GM18498 (cell line): ENCODE data around the gene TMEM120A.

ENCODE experiments used
- ATAC-seq: cut with Tn5 transposase; IDR thresholded peaks from one replicate; pipeline ENCODE4 v1.9.1; 2021; ENCODE audit warnings: mild to moderate bottlenecking, moderate library complexity; ENCODE audit not compliant: unreplicated experiment

Gene TMEM120A

DNA sequence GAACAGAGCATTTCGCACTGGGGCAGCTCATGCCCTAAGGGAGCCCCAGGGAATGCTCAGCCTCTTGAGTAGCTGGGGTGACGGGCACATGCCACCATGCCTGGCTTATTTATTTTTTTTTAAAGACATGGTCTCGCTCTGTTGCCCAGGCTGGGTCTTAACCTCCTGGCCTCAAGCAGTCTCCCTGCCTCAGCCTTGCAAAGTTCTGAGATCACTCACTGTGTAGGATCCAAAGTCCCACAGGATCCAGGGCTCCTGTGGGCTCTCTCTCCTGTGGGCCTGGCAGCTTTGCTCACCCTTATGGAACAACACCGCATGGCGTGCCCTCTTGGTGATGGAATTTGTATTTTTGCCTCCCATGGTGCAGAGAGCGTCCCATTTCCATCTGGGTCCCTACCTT, 34.0 kb downstream of the TMEM120A start:
- no peak for ATAC-seq

DNA sequence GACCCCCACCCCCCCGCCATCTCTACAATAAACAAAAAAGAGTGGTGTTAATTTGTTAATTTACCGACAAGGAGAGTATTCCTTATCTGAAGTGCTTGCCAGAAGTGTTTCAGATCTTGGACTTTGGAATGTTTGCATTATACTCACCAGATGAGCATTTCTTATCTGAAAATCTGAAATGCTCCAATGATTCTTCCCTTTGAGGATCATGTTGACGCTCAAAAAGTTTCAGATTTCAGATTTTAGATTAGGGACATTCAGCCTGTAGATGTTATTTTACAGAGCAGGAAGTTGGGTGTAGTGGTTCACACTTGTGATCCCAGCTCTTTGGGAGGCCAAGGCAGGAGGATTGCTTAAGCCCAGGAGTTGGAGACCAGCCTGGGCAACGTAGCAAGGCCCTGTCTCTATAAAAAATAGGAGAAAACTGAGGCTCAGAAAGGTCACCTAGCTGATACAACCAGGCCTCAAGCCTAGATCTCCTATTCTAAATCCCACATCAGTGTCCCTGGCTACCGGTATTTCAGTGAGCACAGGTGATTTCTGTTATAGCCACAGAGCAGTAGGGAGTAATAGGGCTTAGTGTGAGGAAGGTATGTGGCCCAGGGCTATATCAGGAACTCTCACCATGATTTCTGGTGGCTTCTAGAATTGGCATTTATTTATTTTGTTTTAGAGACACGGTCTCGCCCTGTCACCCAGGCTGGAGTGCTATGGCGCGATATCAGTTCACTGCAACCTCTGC, 35.4 kb downstream of the TMEM120A start:
- ATAC-seq = no peak

DNA sequence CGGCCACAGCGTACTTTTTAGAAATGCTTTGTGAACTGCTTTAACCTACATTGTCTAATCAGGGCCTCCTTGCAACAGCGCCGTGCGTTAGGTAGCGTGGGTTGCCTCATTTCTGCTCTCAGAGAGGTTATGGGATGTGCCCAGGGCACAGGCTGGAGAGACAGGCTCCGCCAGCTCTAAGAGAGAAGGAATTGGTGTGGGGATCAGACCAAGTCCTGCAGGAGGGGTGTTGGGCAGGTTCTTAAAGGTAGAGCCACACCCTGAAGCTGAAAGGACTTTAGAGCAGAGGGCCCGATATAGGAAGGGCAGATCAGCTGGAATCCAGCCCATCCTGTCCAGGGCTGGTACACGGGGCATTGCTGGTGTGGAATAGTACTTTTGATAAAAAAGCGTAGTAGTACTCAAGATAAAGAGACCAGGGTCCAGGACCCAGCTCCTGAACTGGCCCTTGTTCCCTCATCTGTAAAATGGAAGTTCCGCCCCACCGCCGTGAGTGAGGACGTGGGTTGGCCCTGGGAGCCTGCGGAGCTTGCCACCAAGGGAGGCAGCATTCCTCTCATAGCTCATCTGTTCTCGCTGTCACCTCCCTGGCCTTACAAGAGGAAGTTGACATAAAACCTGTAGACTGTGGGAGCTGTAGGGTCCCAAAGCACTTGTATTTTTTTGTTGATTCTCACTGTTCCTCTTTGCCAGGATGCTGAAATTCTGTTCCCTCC, 37.2 kb downstream of the TMEM120A start:
- ATAC-seq = no peak

DNA sequence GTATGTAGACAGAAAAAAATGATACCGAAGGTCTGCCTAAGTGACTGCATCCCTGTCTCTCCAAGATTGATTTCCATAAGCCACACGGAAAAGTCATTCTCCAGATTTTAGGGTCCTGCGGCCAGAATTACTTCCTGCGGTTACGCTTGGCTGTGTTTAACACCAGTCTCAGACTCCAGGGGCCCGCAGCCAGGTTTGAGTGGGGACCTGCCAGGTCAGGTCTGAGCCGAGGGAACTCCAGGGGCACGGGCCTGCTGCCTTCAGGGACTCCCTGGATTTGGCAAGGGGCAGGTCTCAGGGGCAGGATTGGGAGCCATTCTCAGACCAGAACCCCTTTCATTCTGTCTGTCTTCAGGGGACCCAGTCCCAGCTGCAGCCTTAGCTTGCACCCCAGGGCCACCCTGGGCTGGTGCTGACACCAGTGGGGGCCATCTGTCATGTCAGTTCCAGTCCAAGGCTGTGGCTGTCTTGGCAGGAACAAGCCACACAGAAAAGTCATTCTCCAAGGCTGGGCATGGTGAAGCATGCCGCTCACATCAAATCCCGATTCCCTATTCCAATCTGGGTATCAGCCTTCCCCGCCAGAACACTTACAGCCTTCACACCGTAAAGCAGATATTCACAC, 39.0 kb downstream of the TMEM120A start:
- ATAC-seq = no peak

DNA sequence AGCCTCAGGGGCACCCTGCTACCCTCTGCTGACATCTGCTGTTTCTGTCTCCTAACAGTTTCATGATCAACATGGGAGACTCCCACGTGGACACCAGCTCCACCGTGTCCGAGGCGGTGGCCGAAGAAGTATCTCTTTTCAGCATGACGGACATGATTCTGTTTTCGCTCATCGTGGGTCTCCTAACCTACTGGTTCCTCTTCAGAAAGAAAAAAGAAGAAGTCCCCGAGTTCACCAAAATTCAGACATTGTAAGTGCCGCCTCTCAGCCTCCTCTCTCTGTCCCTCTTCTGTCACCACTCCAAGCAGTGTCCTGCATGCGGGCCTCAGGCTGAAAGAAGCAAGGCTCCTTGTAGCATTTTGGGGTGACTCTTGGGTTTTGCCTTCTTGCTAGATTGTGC, 40.5 kb downstream of the TMEM120A start:
- no peak for ATAC-seq

DNA sequence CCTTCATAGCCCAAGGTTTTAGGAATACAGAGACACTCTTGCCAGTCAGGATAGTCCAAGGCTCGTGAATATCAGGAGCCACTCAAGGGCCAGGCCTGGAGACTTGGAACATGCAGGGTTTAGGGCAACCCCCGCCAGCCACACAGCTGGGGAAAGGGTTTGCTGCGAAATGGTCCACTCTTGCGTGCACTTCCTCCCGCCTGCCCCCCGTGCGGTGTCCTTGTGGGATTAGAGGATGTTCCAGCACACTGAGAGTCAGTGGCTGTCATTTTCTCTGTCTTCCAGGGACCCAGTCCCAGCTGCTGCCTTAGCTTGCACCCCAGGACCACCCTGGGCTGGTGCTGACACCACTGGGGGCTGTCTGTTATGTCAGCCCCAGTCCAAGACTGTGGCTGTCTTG, 41.0 kb downstream of the TMEM120A start:
- ATAC-seq = no peak

DNA sequence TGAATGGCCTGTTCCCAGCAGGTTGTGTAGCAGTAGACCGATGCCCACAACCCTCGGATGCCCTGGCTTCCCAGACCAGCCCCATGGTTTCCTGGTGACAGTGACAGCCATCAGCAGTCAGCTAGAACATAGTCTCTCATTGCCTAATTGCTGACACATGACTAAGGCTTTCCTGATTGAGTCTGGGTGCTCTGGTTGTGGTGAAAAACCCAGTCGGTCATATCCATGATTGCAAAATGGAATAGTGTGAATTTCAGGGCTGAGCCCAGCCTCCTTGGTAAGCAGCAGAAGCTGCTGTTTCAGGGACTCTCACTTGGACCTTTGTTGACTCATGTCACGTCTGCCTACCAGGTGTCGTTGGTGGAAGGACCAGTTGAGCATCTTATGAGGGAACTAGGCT, 42.9 kb downstream of the TMEM120A start:
- no peak for ATAC-seq

DNA sequence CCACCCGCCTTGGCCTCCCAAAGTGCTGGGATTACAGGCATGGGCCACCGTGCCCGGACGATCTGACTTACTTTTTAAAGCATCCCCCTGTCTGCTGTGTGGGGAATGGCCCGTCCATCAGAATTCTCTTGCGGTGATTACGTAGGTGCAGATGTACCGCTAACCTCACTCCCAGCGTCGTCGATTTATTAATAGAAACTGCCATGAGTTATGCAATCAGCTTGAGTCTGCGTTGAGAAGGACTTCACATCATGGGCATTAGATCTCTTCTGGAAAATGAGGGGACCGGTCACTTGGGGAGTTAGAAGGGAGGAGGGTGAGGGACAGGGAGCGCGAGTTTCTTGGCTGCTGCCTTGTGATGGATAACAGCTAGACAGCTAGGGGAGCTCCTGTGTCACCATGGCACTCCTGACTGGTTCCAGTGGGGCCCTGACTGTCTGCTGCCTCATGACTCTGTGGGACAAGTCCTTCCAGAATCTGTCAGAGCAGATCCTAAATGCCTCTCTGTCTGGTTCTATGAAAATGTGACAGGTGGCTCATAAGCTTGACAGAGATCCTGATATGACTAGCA, 44.2 kb downstream of the TMEM120A start:
- no peak for ATAC-seq

DNA sequence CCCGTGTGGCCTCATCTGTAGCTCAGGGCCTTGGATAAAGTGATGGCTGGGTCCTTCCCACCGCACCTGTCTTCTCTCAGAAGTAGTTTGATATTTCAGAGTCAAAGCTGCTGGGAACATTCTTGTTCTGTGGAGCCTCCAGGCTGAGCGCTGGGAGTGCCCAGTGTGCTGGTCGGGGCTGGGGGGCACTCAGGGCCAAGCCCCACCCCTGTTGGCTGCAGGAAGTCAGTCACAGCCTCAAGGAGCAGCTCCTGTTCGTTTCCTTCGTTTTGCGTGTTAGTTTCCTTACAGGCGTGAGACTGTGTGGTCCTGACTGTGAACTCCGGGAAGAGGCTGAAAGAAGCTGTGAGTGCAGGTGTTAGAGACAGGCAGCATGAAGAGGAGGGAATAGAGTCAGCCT, 46.2 kb downstream of the TMEM120A start:
- ATAC-seq = no peak

DNA sequence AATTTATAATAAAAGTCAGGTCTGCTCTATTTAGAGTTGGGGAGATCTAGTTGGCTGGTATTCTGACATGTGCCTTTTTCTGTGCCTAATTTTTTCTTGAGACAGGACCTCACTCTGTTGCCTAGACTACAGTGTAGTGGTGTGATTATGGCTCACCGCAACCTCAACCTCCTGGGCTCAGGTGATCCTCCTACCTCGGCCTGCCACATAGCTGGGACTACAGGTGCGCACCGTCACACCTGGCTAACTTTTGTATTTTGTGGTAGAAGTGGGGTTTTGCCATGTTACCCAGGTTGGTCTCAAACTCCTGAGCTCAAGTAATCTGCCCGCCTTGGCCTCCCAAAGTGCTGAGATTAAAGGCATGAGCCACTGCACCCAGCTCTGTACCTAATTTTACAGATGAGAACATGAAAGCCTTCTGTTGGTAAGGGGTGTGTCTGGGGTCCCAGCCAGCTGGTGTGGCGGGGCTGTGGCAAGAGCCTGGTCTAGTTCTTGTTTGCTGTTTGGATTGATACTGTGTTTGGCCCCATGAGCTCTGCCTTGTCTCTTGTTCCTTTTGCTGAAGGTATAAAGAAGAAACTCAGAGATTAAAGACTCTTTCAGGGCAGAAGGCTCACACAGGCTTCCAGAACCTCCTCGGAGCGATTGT, 48.1 kb downstream of the TMEM120A start:
- no peak for ATAC-seq

DNA sequence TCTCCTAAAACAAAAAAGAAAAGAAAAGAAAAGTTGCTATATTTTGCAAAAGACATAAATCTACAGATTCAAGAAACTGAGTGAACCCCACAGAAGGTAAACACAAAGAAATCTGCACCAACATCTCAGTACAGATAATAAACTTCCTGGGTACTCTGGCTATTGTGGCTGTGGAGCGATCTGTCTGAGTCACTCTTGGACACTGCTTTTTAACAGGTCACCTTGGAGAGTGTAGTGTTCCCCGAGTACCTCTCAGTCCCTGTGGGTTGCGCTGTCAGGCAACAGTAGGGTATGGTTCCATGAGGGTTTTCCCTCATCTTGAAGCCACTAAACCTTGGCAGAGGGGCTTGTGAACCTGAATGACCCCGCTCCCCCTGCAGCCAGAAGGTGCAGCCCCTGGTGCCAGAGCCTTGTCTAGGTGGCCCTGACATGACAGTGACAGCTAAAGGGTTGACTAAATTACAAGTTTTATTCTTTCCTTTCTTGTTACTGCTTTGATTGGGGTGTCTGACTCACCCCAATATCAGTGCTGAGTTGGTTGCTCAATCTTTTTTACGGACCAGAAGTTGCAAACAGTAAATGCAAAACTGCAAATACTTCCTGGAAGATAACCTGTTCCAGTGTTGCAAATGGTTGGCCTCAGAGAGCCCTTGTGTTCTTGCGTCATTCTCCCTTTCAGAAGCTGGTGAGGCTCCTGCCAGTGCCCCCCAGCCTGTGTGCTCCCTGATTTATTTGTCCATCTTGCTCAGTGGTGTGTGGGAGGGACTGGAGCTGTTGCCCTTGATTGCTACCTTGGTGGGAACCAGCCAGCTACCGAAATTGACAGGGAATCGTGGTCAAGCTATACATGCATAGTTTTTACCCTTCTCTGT, 48.9 kb downstream of the TMEM120A start:
- no peak for ATAC-seq

DNA sequence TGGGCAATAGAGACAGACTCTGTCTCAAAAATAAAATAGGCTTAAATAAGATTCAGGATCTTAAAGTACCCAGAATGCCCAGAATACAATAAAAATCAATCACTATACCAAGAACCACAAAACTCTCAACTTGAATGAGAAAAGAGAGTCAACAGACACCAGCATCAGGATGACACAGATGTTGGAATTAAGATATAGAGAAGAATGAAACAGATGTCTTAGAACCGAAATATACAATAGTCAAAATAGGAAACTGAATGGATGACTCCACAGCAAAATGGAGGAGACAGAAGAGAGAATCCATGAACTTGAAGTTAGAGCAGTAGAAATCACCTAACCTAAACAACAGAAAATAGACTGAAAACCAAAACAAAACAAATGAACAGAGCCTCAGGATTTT, 49.9 kb downstream of the TMEM120A start:
- no peak for ATAC-seq

DNA sequence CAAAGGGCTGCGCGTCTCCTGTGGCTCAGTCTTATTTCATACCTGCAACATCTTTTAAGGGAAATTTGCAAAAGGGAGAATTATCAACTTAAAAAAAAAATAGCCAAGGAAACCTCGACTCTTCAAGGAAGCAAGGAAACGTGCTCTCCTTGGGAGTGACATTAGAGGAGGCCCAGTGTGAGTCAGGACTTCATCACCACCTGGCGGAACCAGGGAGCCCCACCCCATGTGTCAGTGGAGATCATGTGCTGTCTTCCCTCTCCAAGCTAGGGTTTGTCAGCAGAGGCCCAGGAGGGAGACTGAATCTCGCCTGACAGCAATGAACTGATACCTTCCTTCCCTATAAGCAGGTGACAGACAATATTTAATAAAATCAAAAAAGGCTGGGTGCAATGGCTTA, 50.5 kb downstream of the TMEM120A start:
- no peak for ATAC-seq

DNA sequence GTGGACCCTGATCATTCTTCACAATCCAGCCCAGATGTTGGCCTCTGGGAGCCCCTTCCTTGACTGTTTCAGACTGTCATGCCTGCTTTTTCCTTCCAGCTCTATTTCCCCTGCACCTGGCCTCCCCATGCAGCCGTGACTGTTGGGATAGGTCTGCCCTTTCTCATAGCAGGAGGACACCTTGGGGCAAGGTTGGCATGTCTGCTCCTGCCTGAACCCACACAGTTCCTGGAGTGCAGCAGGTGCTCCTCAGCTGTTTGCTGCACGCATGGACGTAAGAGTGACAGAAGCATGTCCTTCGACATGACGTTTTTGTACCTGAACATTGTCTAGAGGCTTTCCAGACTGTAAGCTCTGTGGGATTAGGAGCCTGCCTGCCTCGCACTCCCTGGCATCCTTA, 55.5 kb downstream of the TMEM120A start:
- no peak for ATAC-seq

DNA sequence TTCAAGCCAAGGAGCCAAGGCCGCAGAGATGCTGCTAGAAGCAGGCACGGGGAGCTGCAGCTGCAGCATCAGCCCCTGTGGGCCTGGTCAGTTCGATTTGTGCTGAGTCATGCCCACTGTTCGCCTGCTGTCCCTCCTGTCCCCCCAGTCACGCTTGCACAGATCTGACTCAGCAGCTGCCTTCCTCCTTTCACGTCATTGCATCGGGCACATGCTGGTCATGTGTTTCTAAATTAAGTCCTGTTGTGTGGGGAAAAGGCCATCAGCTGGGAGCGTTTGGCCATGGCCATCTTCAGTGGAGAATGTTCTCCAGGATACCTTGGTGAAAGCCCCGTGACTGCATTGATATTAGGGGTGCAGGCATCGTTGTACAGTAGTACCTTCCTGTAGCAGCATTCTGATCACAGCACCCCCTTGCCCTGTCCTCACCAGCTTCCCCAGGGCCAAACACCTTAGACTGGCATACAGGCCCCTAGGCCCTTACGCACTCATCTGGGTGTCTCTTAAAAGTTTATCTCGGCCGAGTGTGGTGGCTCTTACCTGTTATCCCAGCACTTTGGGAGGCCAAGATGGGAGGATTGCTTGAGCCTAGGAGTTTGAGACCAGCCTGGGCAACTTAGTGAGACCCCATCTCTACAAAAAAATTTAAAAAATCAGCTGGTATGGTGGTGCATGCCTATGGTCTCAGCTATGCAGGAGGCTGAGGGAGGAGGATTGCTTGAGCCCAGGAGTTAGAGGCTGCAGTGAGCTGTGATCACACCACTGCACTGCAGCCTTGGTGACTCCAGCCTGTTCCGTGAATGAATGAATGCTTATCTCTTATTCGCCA, 56.2 kb downstream of the TMEM120A start:
- ATAC-seq = no peak
